Fibroblast of the aortic adventitia (primary cell): ENCODE results near the gene SLC36A3. TPM values are rescaled to one million over a fixed set of nuclear protein-coding genes. Genes with fewer than 3 reads are reported as not detected.

Experiments
- DNase-seq: peaks from one replicate; pipeline ENCODE4 v3.0.0-alpha.2; 2010; ENCODE audit warnings: low read depth
- H3K4me3 ChIP-seq: 2 replicates; pipeline ENCODE4 v1.5.1; 2011; ENCODE audit warnings: low read depth, mild to moderate bottlenecking, control low read depth, low read length, moderate library complexity
- total RNA-seq: library from RNA; depleted of rRNA; stranded (reverse); fragments of >200 nt; gene quantifications from 2 replicates; pipeline ENCODE4 v1.2.3, GENCODE V29; 2012; ENCODE audit warnings: low replicate concordance
- TF ChIP-seq, protein P1 (sequence below): IDR thresholded peaks from 2 replicates; pipeline ENCODE4 v1.5.1; 2011; ENCODE audit warnings: mild to moderate bottlenecking, low read length, control low read depth, inconsistent platforms; ENCODE audit not compliant: insufficient read depth

SLC36A3 gene
- total RNA-seq, 1 donor = not detected

DNA sequence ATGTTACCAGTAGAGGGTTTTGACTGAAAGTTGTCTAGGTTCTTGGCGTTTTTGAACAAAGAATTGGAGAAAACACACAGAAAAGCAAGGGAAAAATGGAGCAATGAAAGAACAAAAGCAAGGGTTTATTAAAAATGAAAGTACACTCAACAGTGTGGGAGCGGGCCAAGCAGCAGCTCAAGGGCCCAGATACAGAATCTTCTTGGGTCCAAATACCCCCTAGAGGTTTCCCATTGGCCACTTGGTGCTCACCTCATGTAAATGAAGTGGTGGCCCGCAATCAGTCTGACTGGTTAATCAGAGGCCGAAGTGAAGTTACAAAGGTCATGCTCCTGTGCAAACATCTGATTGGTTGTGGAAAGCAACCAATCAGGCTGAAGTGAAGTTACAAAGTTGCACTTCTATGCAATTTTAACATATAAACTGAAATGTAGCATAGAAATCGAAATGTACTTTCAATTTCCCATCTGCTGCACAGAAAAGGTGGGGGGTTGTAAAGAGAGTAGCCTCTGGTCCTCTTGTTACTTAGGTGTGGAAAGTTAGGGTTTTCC is 52.5 kb downstream of the SLC36A3 start:
- TF ChIP-seq, protein P1, sequence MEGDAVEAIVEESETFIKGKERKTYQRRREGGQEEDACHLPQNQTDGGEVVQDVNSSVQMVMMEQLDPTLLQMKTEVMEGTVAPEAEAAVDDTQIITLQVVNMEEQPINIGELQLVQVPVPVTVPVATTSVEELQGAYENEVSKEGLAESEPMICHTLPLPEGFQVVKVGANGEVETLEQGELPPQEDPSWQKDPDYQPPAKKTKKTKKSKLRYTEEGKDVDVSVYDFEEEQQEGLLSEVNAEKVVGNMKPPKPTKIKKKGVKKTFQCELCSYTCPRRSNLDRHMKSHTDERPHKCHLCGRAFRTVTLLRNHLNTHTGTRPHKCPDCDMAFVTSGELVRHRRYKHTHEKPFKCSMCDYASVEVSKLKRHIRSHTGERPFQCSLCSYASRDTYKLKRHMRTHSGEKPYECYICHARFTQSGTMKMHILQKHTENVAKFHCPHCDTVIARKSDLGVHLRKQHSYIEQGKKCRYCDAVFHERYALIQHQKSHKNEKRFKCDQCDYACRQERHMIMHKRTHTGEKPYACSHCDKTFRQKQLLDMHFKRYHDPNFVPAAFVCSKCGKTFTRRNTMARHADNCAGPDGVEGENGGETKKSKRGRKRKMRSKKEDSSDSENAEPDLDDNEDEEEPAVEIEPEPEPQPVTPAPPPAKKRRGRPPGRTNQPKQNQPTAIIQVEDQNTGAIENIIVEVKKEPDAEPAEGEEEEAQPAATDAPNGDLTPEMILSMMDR = no peak
- H3K4me3 ChIP-seq = no peak overlapping the region
- no peak for DNase-seq

DNA sequence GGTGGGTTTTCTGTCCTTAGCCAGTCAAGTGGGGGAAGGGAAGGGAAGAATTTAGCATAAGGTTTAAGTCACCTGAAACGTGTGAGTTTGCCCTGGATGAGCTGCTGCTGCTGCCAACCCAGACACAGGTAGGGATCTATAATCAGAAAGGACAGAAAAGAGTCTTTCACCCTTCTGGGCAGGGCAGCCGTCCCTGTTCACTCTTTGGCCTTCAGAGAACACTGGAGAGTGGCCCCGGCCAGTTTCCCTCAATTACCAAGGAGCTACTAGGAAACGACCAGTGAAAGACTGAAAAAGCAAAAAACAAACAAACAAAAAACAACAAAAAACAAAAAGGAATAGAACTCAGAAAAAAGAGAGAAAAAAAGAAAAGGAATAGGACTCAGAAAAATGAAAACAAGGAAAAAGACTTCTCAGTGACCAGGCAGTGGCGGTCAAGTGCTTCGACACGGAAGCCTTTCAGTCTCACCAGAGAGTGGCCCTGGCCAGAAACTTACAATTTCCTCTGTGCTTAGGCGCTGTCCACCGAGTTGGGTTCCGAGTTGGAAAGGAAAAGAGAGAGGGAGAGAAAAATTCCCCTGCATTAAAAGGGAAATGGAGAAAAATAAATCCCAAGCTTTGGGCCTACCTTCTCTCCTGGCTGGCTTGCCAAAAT is 53.1 kb downstream of the SLC36A3 start:
- no peak overlapping the region for H3K4me3 ChIP-seq
- no peak for DNase-seq
- TF ChIP-seq, protein P1 = no peak

DNA sequence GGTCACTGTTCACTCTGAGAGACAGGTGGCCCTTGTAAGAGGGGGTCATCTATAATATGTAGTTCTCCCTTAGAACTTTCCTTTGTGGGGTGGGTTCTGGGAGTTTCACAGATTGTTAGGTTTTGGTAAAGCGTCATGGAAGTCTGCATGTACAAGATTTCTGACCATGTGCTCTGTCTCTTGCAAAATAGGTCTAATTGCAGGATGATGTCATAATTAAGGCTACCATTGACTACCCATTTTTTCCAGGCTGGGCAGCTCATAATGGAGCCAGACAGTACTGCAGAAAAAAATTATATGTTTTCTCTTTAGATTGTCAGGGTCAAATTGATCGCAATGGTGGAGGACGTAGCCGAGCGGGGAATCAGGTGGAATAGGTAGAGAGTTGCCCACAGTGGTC is 54.3 kb downstream of the SLC36A3 start:
- H3K4me3 ChIP-seq = no peak overlapping the region
- no peak for DNase-seq
- TF ChIP-seq, protein P1 = no peak

DNA sequence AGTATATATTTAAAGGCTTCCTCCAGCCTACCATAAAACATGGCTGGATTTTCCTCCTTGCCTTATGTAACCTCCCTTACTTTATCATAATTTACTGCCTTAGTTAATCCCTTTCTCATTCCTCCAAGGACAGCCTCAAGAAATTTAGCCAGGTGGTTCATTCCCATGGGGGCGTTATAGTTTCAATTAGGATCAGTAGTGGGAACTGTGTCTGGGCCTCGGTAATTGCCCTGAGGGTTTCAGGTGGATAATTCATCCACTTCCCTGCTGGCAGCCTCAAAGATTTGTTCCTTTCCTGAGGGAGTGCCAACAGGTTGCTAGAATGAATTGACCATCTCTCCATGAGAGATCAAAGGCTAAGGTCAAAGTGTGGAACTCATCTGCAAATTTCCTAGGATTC is 54.9 kb downstream of the SLC36A3 start:
- TF ChIP-seq, protein P1 = no peak
- no peak for DNase-seq
- H3K4me3 ChIP-seq = no peak overlapping the region

DNA sequence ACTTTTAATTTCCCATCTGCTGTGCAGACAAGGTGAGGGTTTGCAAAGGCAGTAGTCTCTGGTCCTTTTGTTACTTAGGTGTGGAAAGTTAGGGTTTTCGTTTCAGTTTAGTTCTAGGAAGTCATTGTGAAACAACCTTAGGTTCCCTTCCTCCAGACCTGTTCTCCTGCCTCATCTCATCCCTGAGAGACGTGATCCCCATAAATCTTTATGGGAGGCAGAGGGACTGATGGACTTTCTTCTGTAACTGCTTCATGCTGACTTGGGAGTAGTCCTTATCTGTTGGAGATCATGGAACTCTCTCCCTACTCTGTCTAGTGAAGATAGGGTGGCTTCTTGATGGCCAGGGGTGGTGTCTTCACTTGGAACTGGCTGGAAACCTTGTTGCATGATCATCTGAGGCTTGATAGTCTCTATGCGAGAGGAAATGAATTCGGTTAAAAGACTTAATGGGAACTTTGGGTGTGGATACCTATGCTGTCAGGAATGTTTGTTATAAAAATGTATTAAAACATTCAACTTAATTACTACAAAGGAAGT is 57.8 kb downstream of the SLC36A3 start:
- TF ChIP-seq, protein P1 = no peak
- no peak for DNase-seq
- H3K4me3 ChIP-seq = no peak overlapping the region

DNA sequence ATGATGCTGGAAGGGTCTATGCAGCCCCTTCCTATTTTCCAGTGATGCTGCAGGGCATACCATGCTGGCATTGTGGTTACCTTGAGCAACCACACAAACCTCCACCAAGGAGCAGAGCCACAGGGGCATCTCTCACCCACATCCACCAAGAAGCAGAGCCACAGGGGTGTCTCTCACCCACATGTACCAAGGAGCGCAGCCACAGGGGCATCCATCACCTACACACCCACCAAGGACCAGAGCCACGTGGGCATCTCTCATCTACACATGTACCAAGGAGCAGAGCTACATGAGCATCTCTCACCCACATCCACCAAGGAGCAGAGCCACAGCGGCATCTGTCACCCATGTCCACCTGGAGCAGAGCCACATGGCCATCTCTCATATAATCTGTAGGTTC is 59.4 kb downstream of the SLC36A3 start:
- no peak for DNase-seq
- TF ChIP-seq, protein P1 = no peak
- no peak overlapping the region for H3K4me3 ChIP-seq

DNA sequence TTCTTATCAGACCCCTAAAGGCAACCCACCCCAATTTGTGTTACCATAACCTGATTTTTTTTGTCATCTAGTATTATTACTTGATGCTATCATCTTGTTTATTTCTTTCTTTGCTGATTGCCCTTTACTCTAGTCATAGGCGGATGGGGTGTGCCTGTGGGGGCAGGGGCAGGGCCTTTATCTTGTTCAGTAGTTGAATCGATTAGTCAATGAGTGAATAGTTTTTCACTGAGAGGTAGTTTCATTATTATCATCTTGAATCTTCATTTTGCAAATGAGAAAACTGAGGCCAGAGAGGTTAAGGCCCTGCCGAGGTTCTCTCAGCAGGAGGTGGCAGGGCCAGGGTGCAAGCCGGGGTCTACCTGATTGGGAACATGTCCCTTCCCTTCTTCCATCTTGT is 60.0 kb downstream of the SLC36A3 start:
- no peak for DNase-seq
- H3K4me3 ChIP-seq = no peak overlapping the region
- TF ChIP-seq, protein P1 = no peak
